Cardiac fibroblast (primary cell): ENCODE measurements around the gene CNTNAP2.
A peak's percentile ranks its signal among the peaks of the same experiment; 100 is the strongest.

ENCODE experiments used
- DNase-seq, 2 donors: peaks; one replicate each; pipeline versions ENCODE4 v3.0.0 to v3.0.0-alpha.2; 2010; ENCODE audit warnings: low read depth in 2 of 2
- H3K4me3 ChIP-seq, 2 donors: replicated peaks in 1 of 2; 1 replicate in 1 of 2; 2 replicates in 1 of 2; pipeline ENCODE4 v1.5.1; 2011; ENCODE audit warnings: low read depth in 2 of 2, low read length in 2 of 2, mild to moderate bottlenecking in 2 of 2, moderate library complexity in 1 of 2
- TF ChIP-seq, protein P1 (sequence below): IDR thresholded peaks from one replicate; pipeline ENCODE4 v1.5.1; 2011; ENCODE audit warnings: low read depth, mild to moderate bottlenecking, low read length, inconsistent platforms

Gene CNTNAP2

DNA sequence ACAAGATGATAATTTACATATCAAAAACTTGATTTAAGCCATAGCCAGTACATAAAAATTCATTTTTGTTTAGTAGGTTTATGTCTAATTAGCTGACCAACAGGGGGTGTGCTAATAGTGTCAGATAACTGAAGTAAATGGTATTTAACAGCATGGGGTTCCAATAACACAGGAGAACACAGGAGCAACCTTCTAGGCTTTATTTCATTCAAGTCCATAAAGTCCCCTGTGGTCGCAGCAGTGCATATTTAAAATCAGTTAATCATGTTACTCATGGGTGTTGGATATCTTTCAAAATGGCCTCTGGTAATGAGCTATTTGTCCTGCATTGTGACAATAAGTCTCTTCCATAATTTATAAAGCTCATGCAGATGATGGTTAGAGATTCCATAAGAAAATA, 238.6 kb downstream of the CNTNAP2 start:
- TF ChIP-seq, protein P1, sequence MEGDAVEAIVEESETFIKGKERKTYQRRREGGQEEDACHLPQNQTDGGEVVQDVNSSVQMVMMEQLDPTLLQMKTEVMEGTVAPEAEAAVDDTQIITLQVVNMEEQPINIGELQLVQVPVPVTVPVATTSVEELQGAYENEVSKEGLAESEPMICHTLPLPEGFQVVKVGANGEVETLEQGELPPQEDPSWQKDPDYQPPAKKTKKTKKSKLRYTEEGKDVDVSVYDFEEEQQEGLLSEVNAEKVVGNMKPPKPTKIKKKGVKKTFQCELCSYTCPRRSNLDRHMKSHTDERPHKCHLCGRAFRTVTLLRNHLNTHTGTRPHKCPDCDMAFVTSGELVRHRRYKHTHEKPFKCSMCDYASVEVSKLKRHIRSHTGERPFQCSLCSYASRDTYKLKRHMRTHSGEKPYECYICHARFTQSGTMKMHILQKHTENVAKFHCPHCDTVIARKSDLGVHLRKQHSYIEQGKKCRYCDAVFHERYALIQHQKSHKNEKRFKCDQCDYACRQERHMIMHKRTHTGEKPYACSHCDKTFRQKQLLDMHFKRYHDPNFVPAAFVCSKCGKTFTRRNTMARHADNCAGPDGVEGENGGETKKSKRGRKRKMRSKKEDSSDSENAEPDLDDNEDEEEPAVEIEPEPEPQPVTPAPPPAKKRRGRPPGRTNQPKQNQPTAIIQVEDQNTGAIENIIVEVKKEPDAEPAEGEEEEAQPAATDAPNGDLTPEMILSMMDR = no peak
- no peak overlapping the region for H3K4me3 ChIP-seq
- no peak for DNase-seq

DNA sequence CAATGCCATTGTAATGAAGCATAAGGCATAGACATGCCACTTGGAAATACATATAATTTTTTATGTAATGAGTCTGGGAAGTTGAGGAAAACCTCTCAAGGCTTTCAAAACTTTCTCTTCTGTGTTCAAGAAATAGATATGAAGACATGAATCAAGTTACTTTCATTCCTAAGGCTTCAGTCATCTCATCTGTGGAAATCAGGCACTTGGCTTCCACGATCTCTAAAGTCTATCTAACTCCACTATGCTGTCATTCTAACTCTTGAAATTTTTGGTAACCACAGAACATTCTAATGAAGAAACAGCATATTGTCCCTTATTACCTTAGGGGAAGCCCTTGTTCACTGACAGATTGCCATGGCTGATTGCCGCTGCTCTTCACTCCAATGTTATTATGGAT, 242.6 kb downstream of the CNTNAP2 start:
- DNase-seq = no peak
- no peak overlapping the region for H3K4me3 ChIP-seq
- TF ChIP-seq, protein P1 = no peak

DNA sequence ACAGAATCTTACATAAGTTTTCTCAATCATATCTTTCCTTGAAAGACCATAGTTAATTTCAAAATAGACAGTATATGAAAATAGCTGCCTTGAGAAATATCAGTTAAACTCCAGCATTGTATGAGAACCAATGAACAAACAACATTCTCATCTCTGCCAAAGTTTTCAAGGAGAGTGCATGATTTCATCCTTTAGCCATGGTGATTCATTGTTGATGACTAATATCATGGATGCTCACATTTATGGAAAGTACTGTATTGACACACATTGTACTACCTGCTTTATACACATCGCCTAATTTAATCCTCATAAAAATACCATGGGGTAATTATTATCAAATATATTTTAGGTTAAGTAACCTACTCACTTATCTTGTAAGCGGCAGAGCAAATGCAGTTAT, 250.3 kb downstream of the CNTNAP2 start:
- no peak overlapping the region for H3K4me3 ChIP-seq
- peak; percentile 2 to 50 for DNase-seq

DNA sequence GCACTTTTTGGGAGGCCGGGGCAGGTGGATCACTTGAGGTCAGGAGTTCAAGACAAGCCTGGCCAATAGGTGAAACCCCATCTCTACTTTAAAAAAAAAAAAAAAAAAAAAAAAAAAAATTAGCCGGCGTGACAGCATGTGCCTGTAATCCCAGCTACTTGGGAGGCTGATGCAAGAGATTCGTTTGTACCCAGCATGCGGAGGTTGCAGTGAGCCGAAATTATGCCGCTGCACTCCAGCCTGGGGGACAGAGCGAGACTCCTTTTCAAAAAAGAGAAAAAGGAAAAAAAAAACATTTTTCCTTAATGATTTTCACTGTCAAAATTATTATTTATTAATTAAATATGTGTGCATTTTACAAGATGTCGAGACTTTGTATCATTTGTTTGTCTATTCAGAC, 253.6 kb downstream of the CNTNAP2 start:
- DNase-seq = no peak
- H3K4me3 ChIP-seq = no peak overlapping the region
- TF ChIP-seq, protein P1 = no peak

More for the DNA sequence above, 250.3 kb downstream of the CNTNAP2 start:
- TF ChIP-seq, protein P1 = no peak

DNA sequence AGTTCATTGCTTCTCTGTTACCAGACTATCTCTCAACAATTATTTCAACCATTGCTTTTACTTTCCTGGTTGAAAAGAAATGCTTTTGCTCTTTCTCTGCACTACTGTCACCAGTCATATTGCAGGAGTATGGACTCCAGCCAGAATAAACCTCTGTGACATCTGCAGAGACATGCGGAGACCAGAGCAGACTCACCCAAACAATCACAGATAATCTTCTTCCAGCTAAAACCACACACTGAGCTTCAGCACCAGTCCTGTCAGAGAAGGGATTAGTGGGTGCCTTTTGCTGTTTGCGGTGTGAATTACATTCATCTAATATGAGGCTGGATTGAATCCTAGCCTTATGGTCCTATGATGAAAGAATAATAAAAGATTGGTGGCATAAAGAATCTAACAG, 258.6 kb downstream of the CNTNAP2 start:
- no peak for DNase-seq
- H3K4me3 ChIP-seq = no peak overlapping the region
- TF ChIP-seq, protein P1 = no peak

DNA sequence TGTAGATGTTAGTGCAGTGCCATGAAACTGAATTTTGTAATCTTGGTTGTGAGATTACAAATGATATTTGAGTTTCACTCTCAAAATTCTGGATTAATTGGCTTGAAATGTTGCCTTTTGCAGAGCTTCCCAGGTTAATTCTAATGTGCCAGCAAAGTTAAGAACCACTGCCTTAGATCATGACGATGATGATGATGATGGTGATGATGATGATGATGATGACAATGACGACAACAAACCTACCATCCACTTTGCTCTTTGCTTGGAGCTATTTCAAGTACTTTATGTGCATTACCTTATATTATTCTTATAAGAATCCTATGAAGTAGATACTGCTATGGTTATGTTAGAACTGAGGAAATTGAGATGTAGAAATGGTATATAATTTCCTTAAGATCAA, 261.6 kb downstream of the CNTNAP2 start:
- H3K4me3 ChIP-seq = no peak overlapping the region
- TF ChIP-seq, protein P1 = no peak
- DNase-seq = no peak

DNA sequence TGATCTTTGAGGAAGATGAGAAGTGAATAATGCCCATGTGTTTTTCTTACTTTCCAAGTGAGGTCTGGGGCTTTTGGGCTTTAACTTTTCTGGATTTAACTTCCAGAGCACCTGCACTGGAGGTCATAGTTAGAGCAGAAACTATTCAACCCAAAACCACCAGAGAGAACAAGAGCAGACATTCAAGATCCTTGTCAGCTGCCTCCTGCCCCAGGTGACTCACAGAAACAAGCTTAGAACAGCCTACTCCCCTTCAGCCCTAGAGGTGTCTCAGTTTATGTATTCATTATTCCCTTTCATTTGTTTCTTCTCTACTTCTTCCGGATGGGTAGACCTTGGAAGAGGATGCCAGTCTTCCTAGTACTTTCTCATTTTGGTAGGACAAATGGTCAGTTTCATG, 270.5 kb downstream of the CNTNAP2 start:
- TF ChIP-seq, protein P1 = no peak
- DNase-seq = no peak
- H3K4me3 ChIP-seq = no peak overlapping the region
